ENCODE results near the gene RPL38.

Gene RPL38

DNA sequence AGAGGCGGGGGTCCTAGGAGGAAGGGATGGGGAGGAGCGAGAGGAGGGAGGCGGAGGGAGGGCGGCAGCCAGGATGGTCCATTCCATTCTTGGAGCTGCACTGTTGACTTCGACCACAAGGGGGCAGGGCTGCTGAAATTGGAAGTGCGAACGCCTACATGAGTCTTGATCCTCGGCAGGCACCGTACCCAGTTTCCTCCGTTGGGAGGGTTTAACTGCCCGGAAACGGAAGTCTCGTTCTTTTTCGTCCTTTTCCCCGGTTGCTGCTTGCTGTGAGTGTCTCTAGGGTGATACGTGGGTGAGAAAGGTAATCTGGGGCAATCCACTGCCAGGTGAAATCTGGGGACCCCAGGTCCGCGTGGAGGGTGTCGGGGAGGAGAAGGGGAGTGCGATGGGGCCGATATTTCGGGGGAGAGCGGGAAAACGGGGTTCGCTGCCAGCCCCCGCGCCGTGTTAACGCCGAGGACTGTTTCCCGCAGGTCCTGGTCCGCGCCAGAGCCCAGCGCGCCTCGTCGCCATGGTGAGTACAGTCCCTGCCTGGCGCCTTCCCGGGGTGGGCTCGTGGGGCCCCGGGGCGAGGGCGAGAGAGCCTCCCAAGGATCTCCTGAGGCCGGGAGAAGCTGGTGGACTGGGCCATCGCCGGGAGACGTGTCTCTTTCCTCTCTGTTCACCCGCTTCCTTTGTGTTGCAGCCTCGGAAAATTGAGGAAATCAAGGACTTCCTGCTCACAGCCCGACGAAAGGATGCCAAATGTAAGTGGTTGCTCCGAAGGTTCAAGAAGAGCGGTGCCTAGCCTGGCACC is at the start of gene RPL38:
TSS of gene RPL38 (plus strand) at position 240 of the 802 bp plus-strand sequence. CDS start at position 518, 278 bp downstream.
- TF ChIP-seq CTCF (IDR thresholded peaks at IDR 0.05; ENCODE audit: control insufficient read depth, extremely low read depth, insufficient read depth), result peak; percentile 99
- H3K4me3 ChIP-seq (ENCODE audit: low read depth, low read length), result peak within 1 kb of the TSS; percentile 98
- peak; percentile 96 for DNase-seq (ENCODE audit: low read depth)

DNA sequence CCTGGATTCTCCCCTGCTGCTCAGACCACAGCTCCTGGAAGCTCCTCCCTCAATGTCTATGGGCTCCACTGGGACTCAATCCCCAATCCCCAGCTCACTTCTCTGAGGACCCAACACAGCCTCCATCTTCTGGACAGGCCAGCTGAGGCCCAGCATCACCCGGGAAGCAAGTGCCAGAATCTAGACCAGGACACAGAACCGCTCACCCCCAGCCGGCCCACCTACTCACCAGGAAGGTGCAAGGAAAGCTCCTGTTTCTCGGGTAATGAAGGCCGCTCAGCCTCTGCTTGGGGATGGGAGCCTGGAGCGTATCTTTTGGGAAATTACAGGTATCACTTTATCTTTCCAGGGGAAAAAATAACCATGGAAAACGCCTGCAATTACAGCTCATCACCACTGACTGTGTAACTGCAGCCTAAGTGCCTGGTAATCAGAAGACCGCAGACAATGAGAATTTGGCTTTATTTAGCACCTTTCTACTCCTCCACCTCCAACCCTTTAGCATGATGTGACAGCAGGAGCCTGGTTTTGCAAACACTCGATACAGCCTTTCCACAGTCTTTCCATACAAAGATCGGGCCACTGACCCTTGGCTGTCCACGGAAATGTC is 49.6 kb upstream of the RPL38 start:
- no peak for DNase-seq (ENCODE audit: low read depth)
- no peak for TF ChIP-seq CTCF (IDR thresholded peaks at IDR 0.05; ENCODE audit: control insufficient read depth, extremely low read depth, insufficient read depth)
- H3K4me3 ChIP-seq (ENCODE audit: low read depth, low read length), result no peak overlapping the region

GRCh38 chr17:74156878-74157277 is 46.6 kb upstream of the RPL38 start:
- no peak for DNase-seq (ENCODE audit: low read depth)
- no peak overlapping the region for H3K4me3 ChIP-seq (ENCODE audit: low read depth, low read length)
- no peak for TF ChIP-seq CTCF (IDR thresholded peaks at IDR 0.05; ENCODE audit: control insufficient read depth, extremely low read depth, insufficient read depth)

DNA sequence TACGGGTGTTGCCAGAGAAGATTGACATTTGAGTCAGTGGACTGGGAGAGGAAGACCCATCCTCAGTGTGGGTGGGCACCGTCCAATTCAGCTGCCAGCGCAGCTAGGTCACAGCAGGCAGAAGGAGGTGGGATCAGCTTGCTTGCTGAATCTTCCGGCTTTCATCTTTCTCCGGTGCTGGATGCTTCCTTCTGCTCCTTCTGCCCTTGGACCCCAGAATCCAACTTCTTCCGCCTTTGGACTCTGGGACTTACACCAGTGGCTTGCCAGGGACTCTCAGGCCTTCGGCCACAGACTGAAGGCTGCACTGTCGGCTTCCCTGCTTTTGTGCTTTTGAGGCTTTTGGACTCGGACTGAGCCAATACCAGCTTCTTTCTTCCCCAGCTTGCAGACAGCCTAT is 46.1 kb upstream of the RPL38 start:
- TF ChIP-seq CTCF (IDR thresholded peaks at IDR 0.05; ENCODE audit: control insufficient read depth, extremely low read depth, insufficient read depth), result no peak
- H3K4me3 ChIP-seq (ENCODE audit: low read depth, low read length), result no peak overlapping the region
- no peak for DNase-seq (ENCODE audit: low read depth)

DNA sequence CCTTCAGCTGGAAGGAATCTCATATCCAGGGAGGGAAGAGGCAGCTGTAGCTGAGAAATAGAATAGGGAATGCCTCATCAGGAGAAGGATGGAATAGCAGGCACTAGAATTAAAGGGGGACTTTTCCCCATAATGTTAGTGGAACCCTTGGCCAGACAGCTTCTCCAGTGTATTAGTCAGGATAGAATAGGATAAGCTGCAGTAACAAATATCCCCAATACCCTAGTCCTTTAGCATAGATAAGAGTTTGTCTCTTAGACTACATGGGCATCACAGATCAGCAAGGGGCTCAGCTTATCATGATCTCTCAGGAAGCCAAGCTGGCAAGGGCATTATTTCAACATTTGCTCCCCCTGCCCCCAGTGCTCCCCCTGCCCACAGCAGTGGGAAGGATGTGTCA is 44.7 kb upstream of the RPL38 start:
- TF ChIP-seq CTCF (IDR thresholded peaks at IDR 0.05; ENCODE audit: control insufficient read depth, extremely low read depth, insufficient read depth), result no peak
- no peak for DNase-seq (ENCODE audit: low read depth)
- no peak overlapping the region for H3K4me3 ChIP-seq (ENCODE audit: low read depth, low read length)

GRCh38 chr17:74159226-74159840 is 44.1 kb upstream of the RPL38 start:
- TF ChIP-seq CTCF (IDR thresholded peaks at IDR 0.05; ENCODE audit: control insufficient read depth, extremely low read depth, insufficient read depth), result no peak
- DNase-seq (ENCODE audit: low read depth), result no peak
- no peak overlapping the region for H3K4me3 ChIP-seq (ENCODE audit: low read depth, low read length)

Data from LNCaP clone FGC (cell line).